ENCODE data around the gene LRRC7.
"Not testable (repeated sequence)": the region's sequence is repeated elsewhere in the genome, so short reads cannot be mapped to it uniquely, and the experiment has no call there.

The LRRC7 gene

DNA sequence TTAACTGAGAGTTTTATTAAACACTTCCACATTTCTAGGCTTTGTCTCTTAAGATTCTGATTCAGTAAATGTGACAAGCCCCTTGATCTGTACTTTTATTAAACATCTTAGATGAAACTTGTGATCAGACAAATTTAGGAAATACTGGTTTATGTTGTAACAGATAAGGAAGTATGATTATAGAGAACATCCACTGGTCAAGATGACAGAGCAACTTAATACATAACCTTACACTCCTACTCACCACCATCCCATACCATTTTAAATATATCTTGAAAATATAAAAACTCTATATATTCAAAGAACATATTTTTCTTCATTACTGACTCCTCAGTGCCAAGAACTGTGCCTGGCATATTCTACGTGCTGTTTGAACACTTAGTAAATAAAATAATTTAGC, 420.2 kb downstream of the LRRC7 start:
- no peak for DNase-seq

DNA sequence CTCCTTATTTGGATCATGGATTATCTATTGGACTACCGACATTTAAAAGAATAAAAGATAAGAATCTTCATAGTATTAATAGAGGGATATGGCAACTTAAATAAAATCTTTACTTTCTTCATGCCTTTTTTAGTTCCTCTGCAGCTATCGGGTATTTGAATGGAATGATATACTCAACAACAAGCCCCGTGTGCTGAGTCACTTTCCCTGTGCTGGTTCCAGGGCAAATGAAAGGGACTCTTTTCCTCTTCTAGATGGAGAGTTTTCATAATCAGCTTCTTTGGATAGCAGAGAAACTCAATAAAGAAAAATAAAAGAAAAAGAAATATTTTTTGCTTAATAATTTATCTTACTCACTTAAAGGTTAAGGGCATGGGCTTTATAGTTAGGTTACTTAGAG, 423.9 kb downstream of the LRRC7 start:
- no peak for DNase-seq

- no peak for DNase-seq
These were observed 424.9 kb downstream of the LRRC7 start for GRCh38 chr1:69992594-69992993.

DNA sequence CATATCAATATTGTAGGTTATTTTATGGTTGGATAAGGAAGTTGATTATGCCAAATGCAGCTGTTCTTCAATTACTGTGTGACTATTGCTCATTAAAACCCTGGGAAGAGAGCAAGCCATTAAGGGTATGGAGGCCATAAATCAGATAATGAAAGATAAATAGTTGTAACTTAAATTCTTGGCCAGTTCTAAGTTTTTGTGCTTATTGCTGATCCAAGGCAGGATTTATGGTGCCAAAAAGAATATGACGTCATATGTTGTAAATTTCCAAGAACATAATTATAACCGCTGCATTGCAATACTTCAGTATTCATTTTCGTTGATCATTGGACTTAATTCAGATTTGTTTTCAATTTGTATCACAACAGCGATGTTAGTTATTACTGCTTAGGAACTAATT, 426.1 kb downstream of the LRRC7 start:
- DNase-seq: no peak

GRCh38 chr1:69994241-69994640, 426.5 kb downstream of the LRRC7 start:
- no peak for DNase-seq

GRCh38 chr1:69998847-69999246, 431.1 kb downstream of the LRRC7 start:
- no peak for DNase-seq

DNA sequence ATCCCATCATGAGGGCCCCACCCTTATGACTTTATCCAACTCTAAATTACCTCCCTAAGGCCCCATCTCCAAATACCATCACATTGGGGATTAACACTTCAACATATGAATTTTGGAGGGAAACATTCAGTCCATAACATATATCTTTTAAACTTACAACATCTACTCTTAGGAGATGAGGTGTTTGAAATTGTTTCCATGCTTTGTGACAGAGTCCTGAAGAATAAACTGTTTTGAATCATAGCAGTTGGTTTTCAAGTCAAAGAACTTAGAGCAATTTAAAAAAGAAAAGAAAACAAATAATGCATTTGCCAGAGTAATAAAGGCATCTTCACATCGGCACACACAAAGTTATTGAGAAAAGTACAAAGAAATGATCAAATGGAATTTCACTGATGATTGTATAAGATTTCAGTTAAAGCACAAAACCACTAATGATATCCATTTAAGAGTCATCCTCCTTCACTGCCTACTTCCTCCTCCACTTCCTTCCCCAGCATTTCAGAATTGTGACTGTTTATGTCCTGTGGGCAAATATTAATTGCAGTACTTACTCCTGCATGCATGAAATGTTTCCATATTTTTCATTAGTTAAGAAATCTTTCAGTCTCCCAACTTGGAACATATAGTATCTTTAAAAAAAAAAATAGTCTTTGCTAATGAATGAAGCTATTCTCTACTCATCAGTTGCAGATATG, 435.6 kb downstream of the LRRC7 start:
- DNase-seq: no peak

DNA sequence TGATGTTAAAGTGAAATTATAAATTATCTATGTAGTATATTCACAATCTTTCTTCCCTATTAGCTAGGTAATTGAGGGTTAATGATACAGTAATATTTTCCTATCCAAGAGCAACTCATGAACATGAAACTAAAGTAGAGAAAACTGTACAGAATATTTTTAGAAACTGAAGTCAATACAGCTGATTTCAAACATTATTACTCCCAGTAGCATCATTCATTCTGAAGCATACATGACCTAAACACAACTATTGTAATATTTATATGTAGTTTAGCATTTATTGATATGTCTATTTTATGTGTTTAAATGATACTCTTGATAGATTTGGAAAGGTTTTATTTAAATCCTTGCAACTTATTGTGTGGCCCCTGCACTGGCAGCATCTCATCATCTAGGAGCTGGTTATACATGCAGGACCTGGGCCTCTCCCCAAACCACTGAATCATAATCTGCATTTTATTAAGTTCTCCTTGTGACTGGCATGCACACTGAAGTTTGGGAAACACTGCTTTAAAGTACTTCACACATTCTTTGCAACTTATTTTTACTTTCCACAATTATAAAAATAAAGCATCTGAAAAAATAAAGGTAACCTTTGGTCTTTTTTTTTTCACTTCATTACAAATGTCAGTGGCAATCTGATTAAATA, 437.8 kb downstream of the LRRC7 start:
- no peak for DNase-seq

- no peak for DNase-seq
These were observed 440.9 kb downstream of the LRRC7 start for GRCh38 chr1:70008660-70009059.

DNA sequence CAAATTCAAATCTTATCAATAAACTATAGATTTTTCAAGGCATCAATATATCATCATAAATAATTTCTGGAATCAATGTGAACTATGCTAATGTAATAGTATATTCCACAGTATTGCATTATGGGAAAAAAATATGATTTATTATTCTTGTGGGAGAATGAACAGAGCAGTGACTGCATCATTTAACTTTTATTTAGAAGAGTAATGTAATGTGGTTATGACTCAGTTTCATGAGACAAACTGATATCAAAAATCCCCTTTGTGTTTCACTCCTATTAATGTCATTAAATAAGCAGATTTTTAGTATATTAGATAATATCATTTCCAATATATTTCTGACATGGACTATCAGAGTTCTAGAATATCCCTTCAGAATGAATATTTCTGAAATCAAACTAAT, 450.0 kb downstream of the LRRC7 start:
- DNase-seq: no peak

- no peak for DNase-seq
These were observed 456.6 kb downstream of the LRRC7 start for GRCh38 chr1:70024272-70024671.

DNA sequence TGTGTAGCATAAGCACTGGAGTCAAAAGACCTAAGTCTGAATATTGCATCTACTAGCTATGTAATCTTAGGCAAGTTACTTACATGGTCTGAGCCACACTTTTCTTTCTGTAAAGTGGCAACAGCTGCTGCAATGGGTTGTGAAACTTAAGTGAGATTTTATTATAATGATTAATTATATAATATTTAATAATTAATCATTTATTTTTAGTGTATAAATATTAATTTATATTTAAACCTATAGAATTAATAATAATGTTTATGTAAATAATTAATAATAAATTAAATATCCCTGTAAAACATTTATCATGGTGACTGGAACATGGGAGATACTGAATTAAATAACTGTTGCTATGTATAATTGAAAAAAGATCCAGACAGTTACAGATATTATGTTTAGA, 457.3 kb downstream of the LRRC7 start:
- no peak for DNase-seq

DNA sequence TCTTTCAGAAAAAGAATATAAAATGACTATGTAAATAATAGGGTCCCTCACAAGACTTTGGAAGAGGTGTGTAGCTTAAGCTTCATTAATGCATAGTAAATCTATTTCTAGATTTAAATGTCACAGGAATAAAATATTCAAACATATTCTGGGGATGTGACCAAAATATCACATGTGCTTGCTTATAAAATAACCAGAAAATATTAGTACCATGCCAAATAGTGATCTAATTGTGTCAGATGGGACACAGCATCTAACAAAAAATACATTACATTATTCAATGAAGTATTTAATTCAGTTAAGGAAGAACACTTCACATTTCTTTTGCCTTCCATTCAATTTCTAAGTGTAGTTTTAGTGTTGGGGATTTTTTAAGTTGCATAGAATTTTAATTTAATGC, 458.1 kb downstream of the LRRC7 start:
- no peak for DNase-seq

DNA sequence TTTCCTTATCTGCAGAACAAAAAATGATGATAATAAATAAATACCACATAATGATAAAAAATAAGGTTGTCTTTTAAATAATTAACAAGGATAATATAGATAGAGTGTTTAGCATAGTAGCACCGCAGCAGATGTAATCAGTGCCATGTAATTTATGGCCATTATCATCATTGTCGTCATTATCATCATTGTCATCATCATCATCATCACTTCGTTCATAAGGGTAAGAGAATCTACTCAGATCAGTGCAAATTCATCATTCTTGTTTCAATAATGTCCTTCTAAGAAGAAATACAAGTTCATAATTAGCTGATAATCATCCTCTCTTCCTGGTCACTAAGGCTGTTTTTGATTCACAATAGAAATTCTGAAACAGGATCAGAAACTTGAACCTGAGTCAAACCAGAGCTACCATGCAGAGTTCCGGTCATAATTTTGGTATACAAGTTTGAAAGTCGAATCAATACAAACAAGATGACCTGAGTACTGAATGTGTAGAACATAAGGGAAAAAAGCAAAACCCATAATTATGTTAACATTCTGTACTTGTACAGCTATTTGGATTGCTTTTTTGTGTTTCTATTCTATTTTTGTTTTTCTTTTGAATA, 465.6 kb downstream of the LRRC7 start:
- DNase-seq: no peak

DNA sequence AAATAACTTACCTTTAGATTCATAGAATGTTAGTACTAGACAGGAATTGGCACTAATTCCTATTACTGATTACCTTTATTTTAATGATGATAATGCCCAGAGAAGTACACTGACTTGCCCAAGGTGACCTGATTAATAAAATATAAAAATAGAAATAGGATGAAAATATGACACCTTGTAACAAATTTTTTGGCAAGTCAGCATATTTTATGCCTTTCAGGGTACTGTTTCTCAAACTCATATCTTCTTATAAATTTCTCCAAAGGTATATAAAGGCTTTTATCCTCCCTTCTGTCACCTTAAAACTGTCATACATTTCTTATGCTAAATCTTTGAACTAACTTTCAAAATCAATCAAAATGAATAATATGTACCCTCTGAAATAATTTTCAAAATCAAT, 466.2 kb downstream of the LRRC7 start:
- no peak for DNase-seq

GRCh38 chr1:70034403-70034802, 466.7 kb downstream of the LRRC7 start:
- peak in 1 of 2 experiments; percentile 18 for DNase-seq

- no peak for DNase-seq
These were observed 470.3 kb downstream of the LRRC7 start for GRCh38 chr1:70038025-70038424.

- no peak for DNase-seq
These were observed 471.8 kb downstream of the LRRC7 start for GRCh38 chr1:70039485-70039884.

DNA sequence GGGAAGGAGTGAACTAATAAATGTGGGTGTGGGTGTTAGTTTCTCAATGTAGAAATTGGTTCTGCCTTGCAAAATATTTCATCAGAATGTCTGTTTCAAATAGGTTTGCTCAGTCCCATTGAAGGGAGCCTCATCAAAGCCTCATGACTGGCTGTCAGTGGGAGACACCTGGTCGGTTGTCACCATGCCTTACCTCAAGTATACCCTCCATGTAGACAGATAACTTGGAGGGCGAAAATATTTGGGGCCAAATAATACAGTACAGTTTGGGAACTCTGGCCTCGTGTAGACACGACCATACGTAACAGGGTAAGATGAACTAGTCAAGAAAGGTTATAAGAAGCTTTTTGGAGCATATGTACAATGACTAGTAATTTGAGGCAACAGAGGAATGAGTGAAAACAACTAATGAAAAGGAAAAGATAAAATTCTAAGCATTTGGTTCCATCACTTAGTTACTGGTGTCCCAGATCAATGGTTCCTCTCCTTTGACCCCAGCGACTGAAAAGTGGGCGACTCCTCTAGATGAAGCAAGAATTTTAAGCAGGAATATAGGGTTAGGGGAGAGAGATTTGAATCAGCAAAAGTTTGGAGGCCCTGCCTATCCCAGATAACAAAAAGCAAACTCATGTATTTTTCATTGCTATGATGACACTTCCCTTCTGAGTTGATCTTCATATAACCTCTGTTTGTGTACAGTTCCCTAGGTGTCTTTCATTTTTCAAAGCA, 473.8 kb downstream of the LRRC7 start:
- DNase-seq: no peak

- no peak for DNase-seq
These were observed 474.5 kb downstream of the LRRC7 start for GRCh38 chr1:70042090-70042731.

DNA sequence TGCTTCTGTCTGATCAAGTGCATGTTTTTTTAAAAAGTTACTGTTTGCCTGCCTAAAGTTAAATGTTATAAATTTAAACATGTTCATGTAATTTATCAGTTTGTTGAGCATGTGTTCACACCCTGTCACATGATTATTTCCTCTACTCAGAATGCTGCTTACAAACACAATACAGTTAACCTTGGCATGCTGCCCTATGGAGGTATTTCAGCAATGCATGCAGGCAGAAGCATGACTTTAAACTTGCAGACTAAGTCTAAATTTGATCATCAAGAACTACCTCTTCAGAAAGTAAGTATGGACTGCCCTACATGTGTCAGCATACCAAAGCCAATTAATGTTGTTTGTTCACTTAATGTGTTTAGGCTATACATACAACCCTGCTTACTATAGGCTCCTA, 476.1 kb downstream of the LRRC7 start:
- peak in 1 of 2 experiments; percentile 32 for DNase-seq

DNA sequence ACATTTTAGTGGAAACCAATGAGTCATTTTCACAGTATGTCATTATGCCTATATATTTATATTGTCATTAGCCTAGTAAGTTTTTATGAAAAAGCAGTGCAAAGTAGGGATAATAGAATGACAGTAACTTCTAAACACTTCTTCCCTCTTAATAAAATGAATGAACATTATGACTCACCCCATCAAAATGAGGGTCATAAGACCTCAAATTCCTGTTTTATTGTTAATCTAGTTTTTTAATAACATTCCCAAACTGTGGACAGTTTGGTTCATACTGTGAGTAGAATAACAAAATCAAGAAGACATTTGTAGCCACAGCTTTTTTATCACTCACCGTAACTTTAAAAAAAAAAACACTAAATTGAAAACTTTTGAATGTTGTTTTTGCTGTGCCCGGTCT, 477.1 kb downstream of the LRRC7 start:
- peak in 1 of 2 experiments; percentile 20 for DNase-seq

DNA sequence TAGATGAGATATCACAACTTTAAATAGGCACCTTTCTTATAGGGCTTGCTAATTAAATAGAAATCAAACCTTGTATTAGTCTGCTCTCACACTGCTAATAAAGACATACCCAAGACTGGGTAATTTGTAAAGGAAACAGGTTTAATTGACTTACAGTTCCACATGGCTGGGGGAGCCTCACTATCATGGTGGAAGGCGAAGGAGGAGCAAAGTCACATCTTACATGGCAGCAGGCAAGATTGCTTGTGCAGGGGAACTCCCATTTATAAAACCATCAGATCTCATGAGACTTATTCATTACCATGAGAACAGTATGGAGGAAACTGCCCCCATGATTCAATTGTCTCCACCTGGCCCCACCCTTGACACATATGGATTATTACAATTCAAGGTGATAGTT, 477.9 kb downstream of the LRRC7 start:
- not testable (repeated sequence) for DNase-seq

All from SW 1271 (cell line).